Right cardiac atrium (tissue), 5 donors: ENCODE results near the gene FASLG. TPM values are rescaled to one million over a fixed set of nuclear protein-coding genes. Genes with fewer than 3 reads are reported as not detected.

ENCODE experiments used
- ATAC-seq, 2 donors: fragments of 200-7000 bp; cut with Tn5 transposase; one replicate each; pipeline versions ENCODE4 v1.8.0 to v1.9.1; 2020; ENCODE audit warnings: moderate library complexity in 2 of 2, mild to moderate bottlenecking in 1 of 2
- DNase-seq, 3 donors: peaks; one replicate each; pipeline ENCODE4 v3.0.0-alpha.2; 2020
- H3K27ac ChIP-seq: one replicate; pipeline ENCODE4 v1.5.1; 2013; ENCODE audit warnings: mild to moderate bottlenecking, low read length, control low read depth, moderate library complexity
- H3K27me3 ChIP-seq: one replicate; pipeline ENCODE4 v1.6.1; 2013; ENCODE audit not compliant: control insufficient read depth, insufficient read depth
- H3K4me1 ChIP-seq: one replicate; pipeline ENCODE4 v1.6.1; 2013; ENCODE audit warnings: low read length; ENCODE audit not compliant: control insufficient read depth, insufficient read depth
- H3K4me3 ChIP-seq: one replicate; pipeline ENCODE4 v1.5.1; 2013; ENCODE audit warnings: low read length, control low read depth
- H3K9me3 ChIP-seq: one replicate; pipeline ENCODE4 v1.6.1; 2013; ENCODE audit warnings: low read length; ENCODE audit not compliant: control insufficient read depth
- WGBS: extraction: QIAGEN DNeasy Blood & Tissue Kit; methylation state at CpG from one replicate; pipeline ENCODE4 v1.1.7; 2013; 5-methylcytosine and 5-hydroxymethylcytosine counted together
- intact Hi-C, 4 donors: fragments of 100-400 bp; cut with DNase I; formaldehyde crosslinking; loops; one replicate each; pipeline versions ENCODE4 v1.11.0 to v1.14.0; 2022 to 2023
- polyA plus RNA-seq: library from polyadenylated mRNA; stranded (reverse); fragments of 200-250 nt; gene quantifications from one replicate; pipeline ENCODE4 v1.2.3, GENCODE V29; 2013
- total RNA-seq, 4 donors: library from RNA; stranded (reverse); fragmentation: NEBNext Ultra II Directional; extraction: Animal tissue kit (Norgen Biotek cat#: 25700); gene quantifications; one replicate each; pipeline ENCODE4 v1.2.1, GENCODE V29; 2021
- donor health status: healthy with polysubstance abuse.
- donor health status: DM: no; HTN: yes; CAD: no.
- donor health status: DM: no; HTN: no; CAD: no.
- donor health status: DM: no; HTN: yes; CAD: no; lungs with severe emphysema.
- donor health status: DM: yes; HTN: yes; CAD: no.

Gene FASLG
- total and polyA plus RNA-seq, 5 donors, result 0.07 to 0.29 (median 0.12) TPM; not detected in 2

DNA sequence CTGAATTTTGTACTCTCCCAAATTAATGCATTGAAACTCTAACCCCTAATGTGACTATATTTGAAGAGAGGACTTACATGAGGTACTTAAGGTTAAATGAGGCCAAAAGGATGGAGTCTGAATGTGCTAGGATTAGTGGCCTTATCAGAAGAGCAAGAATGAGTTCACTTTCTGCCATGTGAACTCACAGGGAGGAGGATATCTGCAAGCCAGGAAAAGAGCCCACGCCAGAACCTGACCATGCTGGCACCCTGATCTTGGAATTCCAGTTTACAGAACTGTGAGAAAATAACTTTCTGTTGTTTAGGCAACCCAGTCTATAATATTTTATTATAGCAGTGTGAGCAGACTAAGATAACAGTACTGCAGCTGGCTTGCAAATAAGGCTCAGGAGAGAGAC is 12.2 kb upstream of the FASLG start:
- H3K27ac ChIP-seq, result no peak overlapping the region
- WGBS, result 52% methylated on average over 1 of the region's 1 CpG
- no peaks in the 10 kb centered on the region for H3K27me3 ChIP-seq
- ATAC-seq, result peak in 1 of 2 donors; percentile 67
- no peaks in the 10 kb centered on the region for H3K9me3 ChIP-seq
- DNase-seq, result no peak
- no peaks in the 10 kb centered on the region for H3K4me1 ChIP-seq
- intact Hi-C loops, result no loop called here
- H3K4me3 ChIP-seq, result no peak overlapping the region

DNA sequence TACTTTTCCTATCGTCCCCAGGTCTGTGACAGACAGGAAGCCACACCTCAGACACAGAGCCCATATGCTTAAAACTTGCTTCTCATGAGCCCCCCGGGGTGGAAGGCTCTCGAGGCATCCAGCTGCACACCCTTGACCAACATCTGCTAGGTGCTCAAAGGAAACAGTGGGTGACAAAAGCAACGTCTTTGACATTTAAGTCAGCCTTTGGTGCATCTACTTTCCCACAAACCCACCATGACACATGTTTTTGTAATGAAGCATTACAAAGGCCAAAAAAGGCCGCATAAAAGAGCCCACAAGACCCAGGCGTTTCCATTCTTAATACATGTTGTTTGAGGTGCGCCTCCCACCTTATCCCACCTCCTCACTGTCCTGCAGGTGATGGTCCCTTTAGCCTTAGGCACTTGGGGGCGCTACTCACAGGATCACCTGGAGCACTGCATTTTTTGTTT is 11.8 kb upstream of the FASLG start:
- Histone ChIP-seq H3K4me3 (no peak overlapping the region), H3K27ac (no peak overlapping the region), H3K27me3 (no peaks in the 10 kb centered on the region), H3K9me3 (no peaks in the 10 kb centered on the region), H3K4me1 (no peaks in the 10 kb centered on the region)
- intact Hi-C loops, result no loop called here
- 67% methylated on average over 8 of the region's 8 CpGs for WGBS
- ATAC-seq, result peak in 1 of 2 donors; percentile 23
- DNase-seq, result no peak

DNA sequence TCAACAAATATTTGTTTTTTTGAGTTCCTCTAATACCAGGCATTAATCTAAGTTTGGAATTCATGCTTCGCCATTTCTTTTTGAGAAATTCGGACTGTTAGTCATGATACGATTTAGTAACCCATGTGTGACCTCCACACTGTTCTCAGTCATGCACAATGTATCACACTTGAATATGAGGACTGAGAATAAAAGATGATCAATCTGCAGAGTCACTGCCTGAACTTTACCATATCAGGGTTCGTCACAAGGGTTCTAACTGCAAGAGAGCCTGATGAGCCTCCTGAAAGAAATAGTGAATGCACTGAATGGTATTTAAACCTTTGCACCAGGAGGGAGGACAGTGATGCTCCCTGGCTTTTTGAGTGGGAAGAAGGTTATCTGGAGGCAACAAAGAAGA is 10.9 kb upstream of the FASLG start:
- 90% methylated on average over 4 of the region's 4 CpGs for WGBS
- Histone ChIP-seq H3K4me1 (no peaks in the 10 kb centered on the region), H3K27me3 (no peaks in the 10 kb centered on the region), H3K27ac (no peak overlapping the region), H3K4me3 (no peak overlapping the region), H3K9me3 (no peaks in the 10 kb centered on the region)
- intact Hi-C loops, result no loop called here
- no peak for ATAC-seq
- DNase-seq, result no peak

DNA sequence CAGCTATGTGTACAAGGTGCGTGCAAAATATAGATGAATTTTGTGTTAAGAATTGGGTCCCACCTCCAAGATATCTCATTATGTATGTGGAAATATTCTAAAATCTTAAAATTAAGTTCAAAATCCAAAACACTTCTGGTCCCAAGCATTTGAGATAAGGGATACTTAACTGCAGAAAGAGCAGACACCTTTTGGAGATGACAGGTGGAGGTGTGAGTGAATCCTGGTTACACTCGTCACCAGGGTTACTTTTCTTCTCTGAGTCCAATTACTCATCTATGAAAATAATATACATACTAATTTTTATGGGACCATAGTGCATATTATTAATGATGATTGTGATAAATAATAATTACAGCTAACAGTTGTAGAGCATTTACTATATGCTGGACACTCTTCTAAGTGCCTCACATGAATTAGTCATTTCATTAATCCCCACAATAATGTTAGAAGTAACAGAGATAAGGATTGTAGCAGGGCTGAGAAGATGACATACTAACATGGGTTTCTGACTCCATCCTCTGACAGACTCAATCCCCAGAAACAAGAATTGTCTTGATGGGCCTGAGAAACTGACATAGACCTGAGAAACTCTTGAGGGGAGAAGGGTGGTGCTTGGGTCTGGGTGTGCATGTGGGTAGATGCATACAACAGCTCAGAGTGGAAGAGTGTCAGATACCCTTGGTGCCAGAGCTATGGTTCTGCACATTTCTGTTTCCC is 8.3 kb upstream of the FASLG start:
- DNase-seq (no peak), ATAC-seq (no peak)
- H3K9me3 ChIP-seq, result no peaks in the 10 kb centered on the region
- 62% methylated on average over 2 of the region's 2 CpGs for WGBS
- H3K27me3 ChIP-seq, result no peaks in the 10 kb centered on the region
- intact Hi-C loops, result no loop called here
- no peak overlapping the region for H3K27ac ChIP-seq
- no peaks in the 10 kb centered on the region for H3K4me1 ChIP-seq
- H3K4me3 ChIP-seq, result no peak overlapping the region

DNA sequence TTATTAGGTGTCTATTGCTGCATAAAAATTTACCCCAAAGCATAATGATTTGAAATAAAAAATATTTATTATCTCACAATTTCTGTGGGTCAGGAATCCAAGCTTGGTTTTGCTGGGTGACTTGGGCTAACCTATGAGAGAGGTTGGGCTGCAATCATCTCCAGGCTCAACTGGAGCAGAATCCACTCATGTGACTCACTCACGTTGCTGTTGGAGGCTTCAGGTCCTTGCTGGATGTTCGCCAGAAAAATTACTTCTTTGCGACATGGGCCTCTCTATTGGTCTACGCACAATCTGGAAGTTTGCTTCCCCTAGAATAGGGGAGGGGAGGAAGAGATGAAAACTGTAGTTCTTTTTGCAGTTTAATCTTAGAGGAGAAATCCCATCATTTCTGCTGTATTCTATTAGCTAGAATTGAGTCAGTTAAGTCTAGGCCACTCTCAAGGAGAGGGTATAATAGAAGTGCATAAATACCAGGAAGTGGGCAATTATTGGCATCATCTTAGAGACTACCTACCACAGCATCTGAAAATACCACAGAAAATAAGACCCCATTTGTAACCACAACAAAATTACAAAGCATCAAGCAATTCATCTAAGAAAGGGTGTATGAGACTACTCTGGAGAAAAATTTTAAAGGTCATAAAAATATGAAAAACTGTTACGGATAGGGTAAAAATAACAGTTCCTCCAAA is 5.7 kb upstream of the FASLG start:
- 43% methylated on average over 5 of the region's 5 CpGs for WGBS
- ATAC-seq, result no peak
- intact Hi-C loops, result no loop called here
- DNase-seq, result no peak
- no peak overlapping the region for H3K27ac ChIP-seq
- no peaks in the 10 kb centered on the region for H3K9me3 ChIP-seq
- no peaks in the 10 kb centered on the region for H3K4me1 ChIP-seq
- no peak overlapping the region for H3K4me3 ChIP-seq
- no peaks in the 10 kb centered on the region for H3K27me3 ChIP-seq

DNA sequence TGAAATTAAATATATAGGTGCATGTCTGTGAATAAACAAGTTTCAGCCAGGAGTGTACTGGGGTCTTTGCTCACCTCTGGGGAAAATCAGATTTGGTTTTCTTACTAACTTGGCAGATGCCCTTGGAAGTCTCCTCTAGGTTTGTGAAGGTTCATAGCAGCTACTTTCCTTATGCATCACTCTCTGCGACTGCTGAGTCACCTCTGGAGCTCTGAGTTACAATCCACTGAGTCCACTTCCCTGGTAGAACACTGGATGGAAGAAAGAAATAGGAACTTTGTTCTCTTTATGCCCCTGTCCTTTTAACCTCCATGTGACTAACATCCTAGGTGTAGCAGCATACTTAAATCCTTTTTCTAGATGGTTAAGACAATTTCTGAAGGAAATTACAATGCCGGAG is 4.4 kb upstream of the FASLG start:
- Histone ChIP-seq H3K27me3 (no peaks in the 10 kb centered on the region), H3K27ac (no peak overlapping the region), H3K9me3 (no peaks in the 10 kb centered on the region), H3K4me3 (no peak overlapping the region), H3K4me1 (no peaks in the 10 kb centered on the region)
- intact Hi-C loops, result no loop called here
- DNase-seq (no peak), ATAC-seq (no peak)
- WGBS, result 88% methylated on average over 2 of the region's 2 CpGs

GRCh38 chr1:172656576-172656975 is 2.3 kb upstream of the FASLG start:
- Histone ChIP-seq H3K4me3 (no peak overlapping the region), H3K4me1 (no peaks in the 10 kb centered on the region), H3K9me3 (no peaks in the 10 kb centered on the region), H3K27me3 (no peaks in the 10 kb centered on the region), H3K27ac (no peak overlapping the region)
- intact Hi-C loops, result no loop called here
- ATAC-seq, result no peak
- WGBS, result 89% methylated on average over 6 of the region's 6 CpGs
- DNase-seq, result no peak

GRCh38 chr1:172657586-172657985 is 1.3 kb upstream of the FASLG start:
- peak; percentile 81 to 89 for ATAC-seq
- Histone ChIP-seq H3K27me3 (no peaks in the 10 kb centered on the region), H3K27ac (no peak overlapping the region), H3K4me1 (no peaks in the 10 kb centered on the region), H3K9me3 (no peaks in the 10 kb centered on the region), H3K4me3 (no peak overlapping the region)
- intact Hi-C loops, result no loop called here
- WGBS, result 64% methylated on average over 1 of the region's 1 CpG
- DNase-seq, result peak; percentile 19 to 67 (median 65)

DNA sequence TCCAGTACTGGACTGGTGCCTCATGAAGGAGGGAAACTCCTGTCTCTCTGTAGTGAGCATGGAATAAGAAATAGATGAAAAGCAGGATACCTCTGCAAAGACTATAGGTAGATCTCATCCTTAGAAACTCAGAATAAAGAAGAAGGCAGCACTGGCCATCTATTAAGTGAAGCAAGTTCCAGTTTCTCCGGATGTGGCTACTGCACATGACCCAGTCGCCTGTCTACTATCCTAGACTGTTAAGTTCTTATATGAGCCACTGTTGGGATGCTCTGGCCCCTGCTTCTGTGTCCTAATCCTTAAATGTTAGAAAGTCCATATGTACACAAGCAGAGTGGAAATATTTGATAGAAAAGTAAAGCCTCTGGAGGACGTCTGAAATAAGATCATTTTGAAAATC is 2.2 kb downstream of the FASLG start:
- Histone ChIP-seq H3K9me3 (no peaks in the 10 kb centered on the region), H3K27me3 (no peaks in the 10 kb centered on the region), H3K27ac (no peak overlapping the region), H3K4me3 (no peak overlapping the region), H3K4me1 (no peaks in the 10 kb centered on the region)
- intact Hi-C loops, result no loop called here
- no peak for ATAC-seq
- WGBS, result 82% methylated on average over 3 of the region's 3 CpGs
- no peak for DNase-seq

GRCh38 chr1:172662464-172663109 is 3.7 kb downstream of the FASLG start:
- WGBS, result 41% methylated on average over 14 of the region's 14 CpGs
- Histone ChIP-seq H3K9me3 (no peaks in the 10 kb centered on the region), H3K4me1 (no peaks in the 10 kb centered on the region), H3K27ac (no peak overlapping the region), H3K27me3 (no peaks in the 10 kb centered on the region), H3K4me3 (no peak overlapping the region)
- intact Hi-C loops, result no loop called here
- DNase-seq (peak; percentile 16 to 74 (median 68)), ATAC-seq (peak in 1 of 2 donors; percentile 53)

- Histone ChIP-seq H3K4me3 (no peak overlapping the region), H3K27me3 (no peaks in the 10 kb centered on the region), H3K27ac (no peak overlapping the region), H3K4me1 (no peaks in the 10 kb centered on the region), H3K9me3 (no peaks in the 10 kb centered on the region)
- WGBS, result 86% methylated on average over 3 of the region's 3 CpGs
- ATAC-seq (no peak), DNase-seq (no peak)
- intact Hi-C loops, result no loop called here
Measured at GRCh38 chr1:172663732-172664131, 4.8 kb downstream of the FASLG start.
